Neuron (in vitro differentiated cells): ENCODE measurements around the gene ISY1.
"Not testable (repeated sequence)": the region's sequence is repeated elsewhere in the genome, so short reads cannot be mapped to it uniquely, and the experiment has no call there.

Experiments used
- H2AFZ ChIP-seq: one replicate; pipeline ENCODE4 v1.6.1; 2013; ENCODE audit warnings: low read depth, mild to moderate bottlenecking, inconsistent platforms, low read length, moderate library complexity
- H3K27me3 ChIP-seq: one replicate; pipeline ENCODE4 v1.6.1; 2013; ENCODE audit warnings: low read length; ENCODE audit not compliant: insufficient read depth
- H3K36me3 ChIP-seq: one replicate; pipeline ENCODE4 v1.6.1; 2013; ENCODE audit warnings: low read length; ENCODE audit not compliant: insufficient read depth
- H3K4me1 ChIP-seq: one replicate; pipeline ENCODE4 v1.6.1; 2013; ENCODE audit warnings: low read length; ENCODE audit not compliant: insufficient read depth
- H3K4me3 ChIP-seq: 2 replicates; pipeline ENCODE4 v1.5.1; 2013; ENCODE audit warnings: mild to moderate bottlenecking, low read length, moderate library complexity
- H3K9me3 ChIP-seq: one replicate; pipeline ENCODE4 v1.6.1; 2013; ENCODE audit warnings: low read length

The ISY1 gene

DNA sequence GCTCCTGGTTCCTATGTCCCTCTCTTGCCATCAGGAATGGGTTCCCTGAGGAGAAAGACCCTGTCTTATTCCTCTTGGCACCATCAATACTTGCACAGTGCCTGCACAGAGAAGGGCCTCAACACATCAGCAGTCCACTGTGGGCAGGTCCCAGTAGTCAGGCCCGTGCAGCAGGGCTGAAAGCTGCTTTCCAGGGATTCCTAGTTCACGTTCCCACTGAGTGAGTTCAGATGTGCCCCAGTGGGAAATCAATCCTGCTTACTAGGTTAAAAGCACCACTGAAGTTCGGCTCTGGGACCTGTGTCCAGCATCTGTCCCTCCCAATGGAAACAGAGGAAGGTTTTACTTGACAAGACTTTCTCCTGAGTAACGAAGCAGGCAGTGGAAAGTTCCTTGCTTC lies 55.0 kb downstream of the ISY1 start:
- no peak overlapping the region for H3K4me3 ChIP-seq
- no peaks in the 10 kb centered on the region for H3K27me3 ChIP-seq
- H3K4me1 ChIP-seq = no peaks in the 10 kb centered on the region
- no peaks in the 10 kb centered on the region for H3K9me3 ChIP-seq
- no peak overlapping the region for H2AFZ ChIP-seq
- no peaks in the 10 kb centered on the region for H3K36me3 ChIP-seq

DNA sequence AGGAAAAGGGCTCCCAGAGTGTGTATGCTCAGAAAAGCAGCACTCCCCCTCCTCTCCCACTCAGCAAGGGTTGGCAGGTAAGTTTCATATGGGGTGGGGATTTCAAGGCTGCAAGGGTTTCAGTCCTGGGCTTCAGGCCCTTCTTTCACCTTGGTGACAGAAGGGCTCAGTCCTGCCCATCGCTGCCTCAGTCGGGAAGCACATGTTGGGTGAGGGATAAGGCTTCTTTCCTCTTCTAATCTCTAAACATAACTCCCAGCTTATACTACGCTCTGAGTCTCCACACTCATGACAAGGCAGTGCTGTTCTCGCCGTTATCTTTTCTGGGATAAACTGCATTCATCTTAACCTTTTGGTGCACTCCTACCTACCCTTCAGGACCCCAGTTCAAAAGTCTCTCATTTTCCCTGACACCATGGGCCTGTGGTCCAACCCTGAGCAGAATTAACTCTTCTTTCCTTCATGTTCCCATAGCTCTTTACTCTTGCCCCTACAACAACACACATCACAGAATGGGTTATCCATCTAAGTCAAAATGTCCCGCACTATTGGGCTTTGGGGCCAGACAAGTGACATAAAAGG lies 56.3 kb downstream of the ISY1 start:
- no peaks in the 10 kb centered on the region for H3K9me3 ChIP-seq
- no peaks in the 10 kb centered on the region for H3K4me1 ChIP-seq
- H2AFZ ChIP-seq = no peak overlapping the region
- no peak overlapping the region for H3K4me3 ChIP-seq
- H3K36me3 ChIP-seq = no peaks in the 10 kb centered on the region
- no peaks in the 10 kb centered on the region for H3K27me3 ChIP-seq

DNA sequence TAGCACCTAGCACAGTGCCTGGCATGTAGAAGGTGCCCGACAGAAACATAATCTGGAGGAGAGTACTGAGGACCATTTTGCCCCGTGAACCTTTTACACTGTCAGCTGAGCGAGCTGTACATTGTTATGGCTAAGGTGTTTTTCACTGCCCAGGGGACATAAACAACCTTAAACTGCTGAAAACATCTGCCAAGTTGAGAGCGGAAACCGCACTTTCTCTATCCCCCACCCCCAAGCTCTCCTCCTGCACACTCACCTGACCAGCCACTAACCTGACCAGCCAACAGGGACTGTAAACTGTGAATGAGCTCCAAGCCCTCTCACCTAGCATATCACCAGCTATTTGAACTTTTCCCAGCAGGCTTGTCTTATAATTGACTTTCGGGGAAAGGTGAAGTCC lies 56.8 kb downstream of the ISY1 start:
- Histone ChIP-seq H2AFZ (no peak overlapping the region), H3K4me3 (no peak overlapping the region), H3K27me3 (no peaks in the 10 kb centered on the region), H3K36me3 (no peaks in the 10 kb centered on the region), H3K4me1 (no peaks in the 10 kb centered on the region), H3K9me3 (no peaks in the 10 kb centered on the region)

DNA sequence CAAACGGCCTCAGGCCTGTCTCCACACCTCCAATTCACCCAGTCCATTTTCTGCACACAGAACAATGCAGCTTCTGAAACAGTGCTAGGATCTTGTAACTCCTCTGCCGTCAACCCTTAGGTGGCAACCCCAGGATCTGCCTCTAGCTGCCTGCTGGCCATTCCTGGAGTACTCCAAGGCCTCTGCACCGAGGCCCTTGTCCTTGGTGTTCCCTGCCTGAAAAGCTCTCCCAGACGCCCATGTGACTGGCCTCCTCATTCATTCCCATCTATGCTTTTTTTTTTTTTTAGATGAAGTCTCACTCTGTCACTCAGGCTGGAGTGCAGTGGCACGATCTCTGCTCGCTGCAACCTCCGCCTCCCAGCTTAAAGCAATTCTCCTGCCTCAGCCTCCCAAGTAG lies 57.6 kb downstream of the ISY1 start:
- no peaks in the 10 kb centered on the region for H3K9me3 ChIP-seq
- no peak overlapping the region for H2AFZ ChIP-seq
- no peak overlapping the region for H3K4me3 ChIP-seq
- H3K4me1 ChIP-seq = no peaks in the 10 kb centered on the region
- H3K36me3 ChIP-seq = no peaks in the 10 kb centered on the region
- H3K27me3 ChIP-seq = no peaks in the 10 kb centered on the region

DNA sequence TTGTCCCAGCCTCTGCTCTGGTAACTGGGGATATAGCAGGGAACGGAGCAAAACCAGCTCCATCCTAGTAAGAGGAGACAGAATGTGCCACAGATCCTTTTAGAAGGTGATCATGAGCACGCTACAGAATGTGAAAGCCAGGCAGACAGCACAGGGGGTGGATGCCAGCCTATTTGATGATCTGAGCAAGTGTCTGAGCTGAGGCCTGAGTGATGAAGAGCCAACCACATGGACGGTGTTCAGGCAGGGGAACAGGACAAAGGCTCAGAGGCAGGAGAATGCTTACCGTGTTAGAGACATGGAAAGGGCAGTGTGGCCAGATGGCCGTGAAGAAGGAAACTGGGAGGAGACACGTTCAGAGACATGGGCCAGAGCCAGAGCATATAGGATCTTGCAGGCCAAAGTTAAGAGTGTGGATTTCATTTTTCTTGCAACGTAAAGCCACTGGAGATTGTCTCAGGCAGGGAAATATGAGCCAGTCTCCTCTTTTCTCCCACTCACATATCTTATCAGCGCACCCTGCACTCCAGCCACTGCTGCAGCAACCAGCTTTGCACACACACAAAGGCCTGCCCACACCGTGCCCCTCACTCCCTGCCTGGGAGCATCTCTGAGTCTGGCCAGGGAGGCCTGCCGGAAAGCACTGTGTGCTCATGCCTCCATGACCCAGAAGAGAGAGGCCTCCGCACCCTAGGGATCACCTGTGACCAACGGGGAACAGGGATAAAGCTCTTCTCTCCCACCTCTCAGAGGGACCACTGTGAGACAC lies 59.3 kb downstream of the ISY1 start:
- Histone ChIP-seq H3K4me3 (no peak overlapping the region), H3K36me3 (no peaks in the 10 kb centered on the region), H3K9me3 (peaks cover 6% of the 10 kb centered on the region), H3K27me3 (no peaks in the 10 kb centered on the region), H3K4me1 (no peaks in the 10 kb centered on the region), H2AFZ (no peak overlapping the region)

DNA sequence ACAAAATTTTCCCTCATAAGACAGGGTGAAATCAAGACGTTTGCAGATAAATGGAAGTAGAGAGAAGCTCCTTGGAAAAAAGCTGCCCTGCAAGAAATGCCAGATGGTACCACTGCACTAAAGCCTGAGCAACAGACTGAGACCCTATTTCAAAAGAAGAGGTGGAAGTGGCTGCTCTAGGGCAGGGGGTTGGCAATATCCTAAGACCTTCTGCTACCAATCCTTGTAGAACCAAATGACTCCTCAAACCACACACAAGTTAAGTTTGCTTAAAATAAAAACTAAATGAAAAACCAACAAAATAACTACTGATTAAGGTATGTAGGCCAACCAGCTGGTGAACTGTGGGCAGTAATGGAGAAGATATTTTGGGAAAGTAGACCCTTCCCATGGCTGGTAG lies 60.6 kb downstream of the ISY1 start:
- no peak overlapping the region for H2AFZ ChIP-seq
- peaks cover 6% of the 10 kb centered on the region for H3K9me3 ChIP-seq
- H3K27me3 ChIP-seq = no peaks in the 10 kb centered on the region
- H3K4me1 ChIP-seq = no peaks in the 10 kb centered on the region
- no peak overlapping the region for H3K4me3 ChIP-seq
- H3K36me3 ChIP-seq = peaks cover 1% of the 10 kb centered on the region

DNA sequence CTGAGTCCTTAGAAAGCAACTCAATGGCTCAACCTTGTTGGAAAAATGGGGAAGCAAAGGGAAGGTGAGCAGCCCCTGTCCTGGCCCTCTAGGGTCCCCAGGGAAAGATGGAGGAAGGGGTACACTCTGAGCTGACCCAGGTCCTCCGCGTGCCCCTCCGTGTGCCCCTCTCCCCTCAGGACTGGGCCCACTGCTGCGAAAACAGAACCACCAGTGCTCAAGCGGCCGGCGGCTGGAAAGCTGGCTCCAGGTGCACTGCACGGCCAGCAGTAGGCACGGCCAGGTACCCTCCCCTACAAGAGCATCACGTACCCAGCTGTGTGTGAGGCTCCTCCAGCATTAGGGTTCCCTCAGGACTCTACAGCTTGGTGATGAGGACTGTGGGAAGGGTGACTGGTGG lies 65.6 kb downstream of the ISY1 start:
- H3K27me3 ChIP-seq = no peaks in the 10 kb centered on the region
- H2AFZ ChIP-seq = no peak overlapping the region
- H3K4me1 ChIP-seq = no peaks in the 10 kb centered on the region
- peaks cover 6% of the 10 kb centered on the region for H3K9me3 ChIP-seq
- peaks cover 22% of the 10 kb centered on the region for H3K36me3 ChIP-seq
- H3K4me3 ChIP-seq = no peak overlapping the region

DNA sequence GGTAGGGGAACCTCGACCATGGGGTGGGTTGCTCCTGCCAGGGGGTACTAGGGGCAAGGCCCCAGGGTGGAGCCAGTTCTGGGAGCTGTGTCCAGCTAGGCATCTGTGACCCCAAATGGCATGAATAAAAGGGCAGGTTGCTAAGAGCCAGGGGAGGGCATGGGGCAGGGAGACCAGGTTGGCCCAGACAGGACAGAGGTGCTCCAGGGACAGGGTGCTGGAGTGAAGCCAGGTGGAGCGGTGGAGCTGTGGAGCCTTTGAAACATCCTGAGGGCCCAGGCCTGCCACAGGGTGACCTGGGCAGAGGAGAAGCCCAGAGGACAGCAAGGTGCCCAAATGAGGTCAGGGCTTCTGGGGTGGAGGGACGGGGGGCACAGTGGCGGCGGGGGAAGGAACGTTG lies 72.6 kb downstream of the ISY1 start:
- H2AFZ ChIP-seq, H3K4me1 ChIP-seq, H3K9me3 ChIP-seq, H3K27me3 ChIP-seq, H3K36me3 ChIP-seq, H3K4me3 ChIP-seq: not testable (repeated sequence)

DNA sequence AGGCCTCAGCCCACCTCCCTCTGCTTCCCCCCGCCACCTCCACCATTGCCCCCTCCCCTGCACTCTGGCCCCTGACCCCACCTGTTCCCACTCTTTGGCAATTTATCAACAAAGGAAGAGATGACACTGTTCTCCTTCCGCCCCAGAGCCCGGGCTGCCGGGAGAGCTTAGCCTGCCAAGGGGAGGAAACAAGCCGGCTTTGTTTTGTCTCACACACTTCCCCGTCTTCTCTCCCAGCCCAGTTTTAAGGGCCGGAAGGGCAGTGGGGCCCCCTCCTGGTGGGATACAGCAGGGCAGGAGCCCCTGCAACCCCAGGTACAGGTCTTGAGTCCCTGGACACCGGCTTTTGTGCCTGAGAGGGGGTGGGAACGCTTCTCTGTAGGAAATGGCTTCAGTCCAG lies 73.0 kb downstream of the ISY1 start:
- H3K4me1 ChIP-seq, H3K36me3 ChIP-seq, H2AFZ ChIP-seq, H3K4me3 ChIP-seq, H3K9me3 ChIP-seq, H3K27me3 ChIP-seq: not testable (repeated sequence)

DNA sequence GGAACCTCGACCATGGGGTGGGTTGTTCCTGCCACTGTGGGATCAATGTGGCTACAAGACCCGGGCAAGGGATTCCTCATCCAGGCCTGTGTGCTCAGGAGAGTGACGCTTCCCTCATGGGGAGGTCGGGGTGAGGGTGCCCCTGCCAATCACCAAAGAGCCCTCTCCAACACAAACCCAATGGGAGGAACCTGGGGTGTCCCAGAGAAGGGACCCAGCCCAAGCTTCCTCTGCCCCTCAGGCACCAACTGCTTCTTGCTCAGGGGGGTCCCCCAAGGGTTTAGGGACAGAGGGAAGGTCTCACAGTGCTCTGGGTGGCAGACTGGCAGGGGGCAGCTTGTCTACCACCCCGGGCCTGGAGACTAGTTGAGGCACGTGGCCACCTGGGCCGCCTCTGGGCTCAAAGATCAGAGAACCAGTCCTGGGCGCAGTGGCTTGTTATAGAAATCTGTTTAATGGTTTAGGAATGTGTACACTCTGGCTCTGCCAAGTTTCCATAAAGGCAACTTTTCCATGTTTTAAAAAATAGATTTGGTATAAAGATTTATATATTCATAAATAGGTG lies 73.6 kb downstream of the ISY1 start:
- H3K36me3 ChIP-seq = peaks cover 6% of the 10 kb centered on the region
- H3K27me3 ChIP-seq = no peaks in the 10 kb centered on the region
- H3K4me3 ChIP-seq = no peak overlapping the region
- H3K9me3 ChIP-seq = no peaks in the 10 kb centered on the region
- no peaks in the 10 kb centered on the region for H3K4me1 ChIP-seq
- no peak overlapping the region for H2AFZ ChIP-seq

DNA sequence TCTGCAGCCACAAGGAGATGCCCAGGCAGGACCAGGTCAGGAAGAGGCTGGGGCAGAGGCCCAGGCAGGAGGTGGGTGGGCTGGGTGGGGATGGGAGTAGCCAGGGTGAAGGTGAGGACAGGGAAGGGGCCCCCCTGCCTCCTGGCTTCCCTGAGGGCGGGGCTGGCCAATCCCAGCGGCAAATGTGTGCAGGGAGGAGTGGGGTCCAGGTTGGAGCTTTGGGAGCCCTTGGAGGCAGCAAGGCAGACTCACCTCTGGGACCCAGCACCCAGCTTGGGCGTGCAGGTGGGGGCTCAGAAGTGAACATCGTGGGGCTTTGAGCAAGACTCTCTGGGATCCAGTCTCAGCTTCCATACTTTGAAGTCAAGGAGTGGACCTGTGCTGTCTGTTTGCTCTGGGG lies 75.0 kb downstream of the ISY1 start:
- no peaks in the 10 kb centered on the region for H3K36me3 ChIP-seq
- no peaks in the 10 kb centered on the region for H3K4me1 ChIP-seq
- H3K9me3 ChIP-seq = no peaks in the 10 kb centered on the region
- H3K4me3 ChIP-seq = no peak overlapping the region
- H3K27me3 ChIP-seq = no peaks in the 10 kb centered on the region
- no peak overlapping the region for H2AFZ ChIP-seq

DNA sequence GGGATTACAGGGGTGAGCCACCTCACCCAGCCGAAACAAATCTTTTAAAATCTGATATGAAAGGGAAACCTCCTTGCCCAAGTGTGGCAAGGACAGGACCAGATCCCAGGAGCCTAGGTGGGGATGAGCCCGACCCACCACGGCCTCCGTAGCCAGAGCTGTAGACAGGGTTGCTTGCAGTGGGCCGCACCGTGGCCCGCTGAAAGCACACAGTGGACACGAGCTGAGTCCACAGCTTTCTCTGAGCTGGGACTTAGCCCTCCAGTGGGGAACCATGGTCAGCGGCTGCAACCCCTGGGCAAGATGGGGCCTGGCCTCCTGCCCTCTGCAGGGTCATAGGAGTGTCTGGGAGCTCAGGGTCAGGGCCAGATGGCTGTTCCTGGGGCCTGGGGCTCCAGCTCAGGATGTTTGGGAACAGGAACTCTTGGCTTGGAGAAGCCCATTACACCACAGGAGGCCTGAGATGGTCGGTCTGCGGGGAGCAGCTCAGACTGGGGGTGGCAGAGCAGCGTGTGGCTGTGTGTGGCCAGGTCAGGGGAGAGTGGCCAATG lies 75.6 kb downstream of the ISY1 start:
- H3K27me3 ChIP-seq = no peaks in the 10 kb centered on the region
- H3K36me3 ChIP-seq = no peaks in the 10 kb centered on the region
- H2AFZ ChIP-seq = no peak overlapping the region
- H3K4me1 ChIP-seq = no peaks in the 10 kb centered on the region
- no peak overlapping the region for H3K4me3 ChIP-seq
- no peaks in the 10 kb centered on the region for H3K9me3 ChIP-seq

DNA sequence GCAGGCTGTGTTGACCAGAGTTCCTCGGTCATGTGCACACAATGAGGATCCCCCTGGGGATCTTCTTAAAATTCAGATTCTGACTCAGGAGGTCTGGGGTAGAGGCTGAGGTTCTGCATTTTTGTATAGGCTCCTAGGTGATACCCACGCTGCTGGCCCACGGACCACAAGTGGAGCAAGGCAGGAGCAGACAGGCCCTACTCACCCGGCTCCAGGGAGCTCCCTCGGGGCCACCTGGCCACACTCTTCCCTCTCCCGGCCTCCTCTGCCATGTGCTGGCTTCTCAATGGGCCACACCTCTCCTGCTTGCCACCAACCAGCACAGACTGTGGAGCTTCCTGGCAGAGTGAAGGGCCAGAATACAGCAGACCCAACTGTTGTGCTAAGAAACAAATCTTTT lies 76.4 kb downstream of the ISY1 start:
- no peak overlapping the region for H3K4me3 ChIP-seq
- H2AFZ ChIP-seq = no peak overlapping the region
- H3K36me3 ChIP-seq = no peaks in the 10 kb centered on the region
- no peaks in the 10 kb centered on the region for H3K27me3 ChIP-seq
- H3K9me3 ChIP-seq = no peaks in the 10 kb centered on the region
- no peaks in the 10 kb centered on the region for H3K4me1 ChIP-seq
